HepG2 (cell line): ENCODE results near the gene FN1. TPM values are rescaled to one million over a fixed set of nuclear protein-coding genes. Genes with fewer than 3 reads are reported as not detected.

ENCODE experiments used
- CREB3 ChIP-seq: sonication (generic); formaldehyde crosslinking; IDR thresholded peaks from 2 replicates; pipeline ENCODE4 v1.5.0; 2020; ENCODE audit warnings: missing genetic modification reagents
- GMEB1 ChIP-seq: sonication (generic); formaldehyde crosslinking; IDR thresholded peaks from 2 replicates; pipeline ENCODE4 v1.5.1; 2020; ENCODE audit warnings: missing genetic modification reagents, mild to moderate bottlenecking, borderline replicate concordance
- HCFC1 ChIP-seq: fragments of 150-350 bp; IDR thresholded peaks from 2 replicates; pipeline ENCODE4 v1.6.1; 2014; ENCODE audit warnings: low read depth, low read length
- KLF9 ChIP-seq: IDR thresholded peaks from 2 replicates; pipeline ENCODE4 v1.6.1; 2016; ENCODE audit warnings: low read depth
- POLR2A ChIP-seq, 2 experiments: IDR thresholded peaks; 2 replicates each; pipeline ENCODE4 v1.6.1; 2011; ENCODE audit warnings: low read depth in 2 of 2, low read length in 2 of 2, mild to moderate bottlenecking in 1 of 2, moderate library complexity in 1 of 2; ENCODE audit not compliant: insufficient read depth in 1 of 2
- SALL2 ChIP-seq: sonication (generic); formaldehyde crosslinking; IDR thresholded peaks from 2 replicates; pipeline ENCODE4 v1.8.1; 2023; ENCODE audit warnings: mild to moderate bottlenecking, missing genetic modification reagents, inconsistent platforms
- TOE1 ChIP-seq: sonication (generic); formaldehyde crosslinking; IDR thresholded peaks from 2 replicates; pipeline ENCODE4 v1.4.0; 2020; ENCODE audit warnings: mild to moderate bottlenecking, missing genetic modification reagents
- ZBTB46 ChIP-seq: sonication (generic); formaldehyde crosslinking; IDR thresholded peaks from 2 replicates; pipeline ENCODE4 v1.4.0; 2020; ENCODE audit warnings: mild to moderate bottlenecking, missing genetic modification reagents, borderline replicate concordance
- ZKSCAN1 ChIP-seq: fragments of 150-350 bp; IDR thresholded peaks from 2 replicates; pipeline ENCODE4 v1.6.1; 2014; ENCODE audit warnings: low read length
- ZNF180 ChIP-seq: sonication (generic); formaldehyde crosslinking; IDR thresholded peaks from 2 replicates; pipeline ENCODE4 v1.4.0; 2020; ENCODE audit warnings: low read depth, missing genetic modification reagents, borderline replicate concordance
- ZNF367 ChIP-seq: sonication (generic); formaldehyde crosslinking; IDR thresholded peaks from 2 replicates; pipeline ENCODE4 v1.4.0; 2020; ENCODE audit warnings: missing genetic modification reagents, borderline replicate concordance
- ZNF430 ChIP-seq: sonication (generic); formaldehyde crosslinking; IDR thresholded peaks from 2 replicates; pipeline ENCODE4 v1.9.0; 2021; ENCODE audit warnings: mild to moderate bottlenecking, missing genetic modification reagents
- ZNF605 ChIP-seq: sonication (generic); formaldehyde crosslinking; IDR thresholded peaks from 2 replicates; pipeline ENCODE4 v1.8.0; 2022; ENCODE audit warnings: mild to moderate bottlenecking, missing genetic modification reagents
- ZNF746 ChIP-seq: sonication (generic); formaldehyde crosslinking; IDR thresholded peaks from 2 replicates; pipeline ENCODE4 v1.8.0; 2022; ENCODE audit warnings: mild to moderate bottlenecking, missing genetic modification reagents
- ZNF761 ChIP-seq: sonication (generic); formaldehyde crosslinking; conservative IDR thresholded peaks from 2 replicates; pipeline ENCODE4 v1.4.0; 2020; ENCODE audit warnings: mild to moderate bottlenecking, missing genetic modification reagents
- polyA plus RNA-seq, 8 experiments: library from polyadenylated mRNA; depleted of rRNA in 3 of 8; stranded (reverse) in 7 of 8; unstranded in 1 of 8; fragments of >200 nt; fragmentation: Illumina TruSeq in 4 of 8; extraction: Trizol in 4 of 8; gene quantifications; 2 replicates each; pipeline versions ENCODE4 v1.2.1 to v1.2.3, GENCODE V29; 2011 to 2016; ENCODE audit warnings: low read depth in 4 of 8, missing spikeins in 1 of 8, mixed read lengths in 1 of 8; ENCODE audit not compliant: insufficient read depth in 1 of 8
- total RNA-seq, 5 experiments: library from RNA; depleted of rRNA; stranded (reverse); fragments of >200 nt; fragmentation: Illumina TruSeq; extraction: Trizol; gene quantifications; 2 replicates each; pipeline ENCODE4 v1.2.3, GENCODE V29; 2016; ENCODE audit warnings: low read depth in 1 of 5
- TF ChIP-seq, protein P1 (sequence below): sonication (generic); formaldehyde crosslinking; IDR thresholded peaks from 2 replicates; pipeline ENCODE4 v1.9.0; 2022; ENCODE audit warnings: low read depth, missing genetic modification reagents
- TF ChIP-seq, protein P2 (sequence below): sonication (generic); formaldehyde crosslinking; IDR thresholded peaks from 2 replicates; pipeline ENCODE4 v1.5.1; 2020; ENCODE audit warnings: missing genetic modification reagents, mild to moderate bottlenecking, borderline replicate concordance
- TF ChIP-seq, protein P3 (sequence below): sonication (generic); formaldehyde crosslinking; IDR thresholded peaks from 2 replicates; pipeline ENCODE4 v1.4.0; 2020; ENCODE audit warnings: missing genetic modification reagents
- TF ChIP-seq, protein P4 (sequence below): sonication (generic); formaldehyde crosslinking; IDR thresholded peaks from 2 replicates; pipeline ENCODE4 v1.4.0; 2020; ENCODE audit warnings: missing genetic modification reagents
- TF ChIP-seq, protein P5 (sequence below): sonication (generic); formaldehyde crosslinking; IDR thresholded peaks from 2 replicates; pipeline ENCODE4 v1.8.1; 2023; ENCODE audit warnings: mild to moderate bottlenecking, inconsistent platforms, moderate library complexity, missing genetic modification reagents, borderline replicate concordance

Gene FN1
- total and polyA plus RNA-seq, 2 of the 13 experiments (the other 11 are each of a cell fraction or from before 2014, with no cell fraction given) = 1,847 to 6,471 TPM

- TF ChIP-seq, protein P1, sequence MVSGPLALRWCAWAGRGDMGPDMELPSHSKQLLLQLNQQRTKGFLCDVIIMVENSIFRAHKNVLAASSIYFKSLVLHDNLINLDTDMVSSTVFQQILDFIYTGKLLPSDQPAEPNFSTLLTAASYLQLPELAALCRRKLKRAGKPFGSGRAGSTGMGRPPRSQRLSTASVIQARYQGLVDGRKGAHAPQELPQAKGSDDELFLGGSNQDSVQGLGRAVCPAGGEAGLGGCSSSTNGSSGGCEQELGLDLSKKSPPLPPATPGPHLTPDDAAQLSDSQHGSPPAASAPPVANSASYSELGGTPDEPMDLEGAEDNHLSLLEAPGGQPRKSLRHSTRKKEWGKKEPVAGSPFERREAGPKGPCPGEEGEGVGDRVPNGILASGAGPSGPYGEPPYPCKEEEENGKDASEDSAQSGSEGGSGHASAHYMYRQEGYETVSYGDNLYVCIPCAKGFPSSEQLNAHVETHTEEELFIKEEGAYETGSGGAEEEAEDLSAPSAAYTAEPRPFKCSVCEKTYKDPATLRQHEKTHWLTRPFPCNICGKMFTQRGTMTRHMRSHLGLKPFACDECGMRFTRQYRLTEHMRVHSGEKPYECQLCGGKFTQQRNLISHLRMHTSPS = no peak
- no peak for TF ChIP-seq SALL2 (CRISPR knock-in tag)
- TF ChIP-seq ZBTB46 = no peak
- no peak for TF ChIP-seq ZNF605 (CRISPR knock-in tag)
- no peak for TF ChIP-seq ZKSCAN1
- TF ChIP-seq CREB3 (CRISPR knock-in tag) = no peak
- TF ChIP-seq KLF9 (CRISPR knock-in tag) = 0 out of 2 replicates have a peak, but pooled peaks have one; percentile 55
- peak; percentile 24; the same call in 1 of the 2 replicates for TF ChIP-seq TOE1 (CRISPR knock-in tag)
- no peak for TF ChIP-seq ZNF180
- TF ChIP-seq ZNF430 (CRISPR knock-in tag) = no peak
- TF ChIP-seq ZNF761 = no peak
- TF ChIP-seq, protein P2, sequence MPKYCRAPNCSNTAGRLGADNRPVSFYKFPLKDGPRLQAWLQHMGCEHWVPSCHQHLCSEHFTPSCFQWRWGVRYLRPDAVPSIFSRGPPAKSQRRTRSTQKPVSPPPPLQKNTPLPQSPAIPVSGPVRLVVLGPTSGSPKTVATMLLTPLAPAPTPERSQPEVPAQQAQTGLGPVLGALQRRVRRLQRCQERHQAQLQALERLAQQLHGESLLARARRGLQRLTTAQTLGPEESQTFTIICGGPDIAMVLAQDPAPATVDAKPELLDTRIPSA (CRISPR knock-in tag) = no peak
- TF ChIP-seq, protein P3, sequence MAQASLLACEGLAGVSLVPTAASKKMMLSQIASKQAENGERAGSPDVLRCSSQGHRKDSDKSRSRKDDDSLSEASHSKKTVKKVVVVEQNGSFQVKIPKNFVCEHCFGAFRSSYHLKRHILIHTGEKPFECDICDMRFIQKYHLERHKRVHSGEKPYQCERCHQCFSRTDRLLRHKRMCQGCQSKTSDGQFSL = no peak
- TF ChIP-seq GMEB1 (CRISPR knock-in tag) = no peak
- TF ChIP-seq ZNF367 (CRISPR knock-in tag) = no peak
- TF ChIP-seq HCFC1 = no peak
- TF ChIP-seq ZNF746 (CRISPR knock-in tag) = no peak; the same call in 1 of the 2 replicates
- TF ChIP-seq, protein P4, sequence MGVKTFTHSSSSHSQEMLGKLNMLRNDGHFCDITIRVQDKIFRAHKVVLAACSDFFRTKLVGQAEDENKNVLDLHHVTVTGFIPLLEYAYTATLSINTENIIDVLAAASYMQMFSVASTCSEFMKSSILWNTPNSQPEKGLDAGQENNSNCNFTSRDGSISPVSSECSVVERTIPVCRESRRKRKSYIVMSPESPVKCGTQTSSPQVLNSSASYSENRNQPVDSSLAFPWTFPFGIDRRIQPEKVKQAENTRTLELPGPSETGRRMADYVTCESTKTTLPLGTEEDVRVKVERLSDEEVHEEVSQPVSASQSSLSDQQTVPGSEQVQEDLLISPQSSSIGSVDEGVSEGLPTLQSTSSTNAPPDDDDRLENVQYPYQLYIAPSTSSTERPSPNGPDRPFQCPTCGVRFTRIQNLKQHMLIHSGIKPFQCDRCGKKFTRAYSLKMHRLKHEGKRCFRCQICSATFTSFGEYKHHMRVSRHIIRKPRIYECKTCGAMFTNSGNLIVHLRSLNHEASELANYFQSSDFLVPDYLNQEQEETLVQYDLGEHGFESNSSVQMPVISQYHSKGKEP (CRISPR knock-in tag) = no peak
- peak; percentile 59 to 64 for TF ChIP-seq POLR2A (IDR thresholded peaks at IDR 0.05; ENCODE audit: insufficient read depth in 1 of 2, low read depth in 2 of 2, low read length in 2 of 2)
- TF ChIP-seq, protein P5, sequence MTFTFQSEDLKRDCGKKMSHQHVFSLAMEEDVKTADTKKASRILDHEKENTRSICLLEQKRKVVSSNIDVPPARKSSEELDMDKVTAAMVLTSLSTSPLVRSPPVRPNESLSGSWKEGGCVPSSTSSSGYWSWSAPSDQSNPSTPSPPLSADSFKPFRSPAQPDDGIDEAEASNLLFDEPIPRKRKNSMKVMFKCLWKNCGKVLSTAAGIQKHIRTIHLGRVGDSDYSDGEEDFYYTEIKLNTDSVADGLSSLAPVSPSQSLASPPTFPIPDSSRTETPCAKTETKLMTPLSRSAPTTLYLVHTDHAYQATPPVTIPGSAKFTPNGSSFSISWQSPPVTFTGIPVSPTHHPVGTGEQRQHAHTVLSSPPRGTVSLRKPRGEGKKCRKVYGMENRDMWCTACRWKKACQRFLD (CRISPR knock-in tag) = no peak
These were observed 18.4 kb downstream of the FN1 start (continued) for GRCh38 chr2:215417400-215417951.
